Frontal cortex (tissue), 4 donors: ENCODE results near the gene STK24. TPM values are rescaled to one million over a fixed set of nuclear protein-coding genes. Genes with fewer than 3 reads are reported as not detected.

Experiments used
- DNase-seq, 2 donors: peaks; one replicate each; pipeline ENCODE4 v3.0.0; 2012; ENCODE audit warnings: low spot score in 2 of 2
- FAIRE-seq: peaks from 2 replicates; lab custom pipeline; 2012; peaks lifted over from hg19 to GRCh38; lab: Jason Lieb, UNC
- total RNA-seq: library from RNA; depleted of rRNA; stranded (reverse); fragments of >200 nt; gene quantifications from one replicate; pipeline ENCODE4 v1.2.3, GENCODE V29; 2014
- donor health status: control.
- donor health status: control.
- donor health status: control.

The STK24 gene
- total RNA-seq, 1 donor from 2014 or later: 26.1 TPM

DNA sequence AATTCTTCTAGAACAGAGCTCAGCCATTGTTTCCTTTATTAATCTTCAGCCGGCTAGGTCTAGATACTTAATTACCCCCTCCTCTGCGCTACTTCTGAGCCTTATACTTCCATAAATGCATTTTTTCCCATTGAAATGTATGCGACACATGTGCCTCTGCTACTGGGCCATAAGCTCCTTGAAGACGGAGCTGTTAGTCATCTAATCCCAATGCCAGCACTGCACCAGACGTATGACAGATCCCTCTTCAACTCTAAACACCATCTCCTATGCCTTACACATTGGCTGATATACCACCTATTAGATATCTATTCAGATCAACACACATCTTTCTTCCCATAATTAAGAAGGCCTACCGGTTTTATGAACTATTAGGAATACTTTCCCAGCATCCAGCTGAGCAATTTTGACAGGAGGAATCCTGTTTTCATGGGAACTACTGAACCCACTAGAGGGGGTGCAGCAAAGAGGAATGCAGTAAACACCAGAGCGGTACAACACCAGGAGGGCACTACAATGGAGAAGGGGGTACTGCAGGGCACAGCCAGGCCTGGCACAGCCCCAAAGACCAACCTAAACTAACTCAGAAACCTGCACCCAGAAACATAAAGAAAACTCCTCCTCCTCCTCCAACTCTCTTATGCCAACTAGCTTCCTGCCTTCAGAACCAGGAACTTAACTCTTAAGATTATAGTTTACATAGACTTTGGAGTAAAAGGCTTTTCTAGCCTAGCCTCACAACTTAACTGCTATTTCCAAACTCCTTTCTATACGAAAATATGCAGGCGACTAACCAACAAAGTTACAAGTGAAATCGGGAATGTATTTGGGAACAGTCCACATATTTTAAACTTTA, 18.7 kb downstream of the STK24 start:
- FAIRE-seq (no peak), DNase-seq (no peak)

DNA sequence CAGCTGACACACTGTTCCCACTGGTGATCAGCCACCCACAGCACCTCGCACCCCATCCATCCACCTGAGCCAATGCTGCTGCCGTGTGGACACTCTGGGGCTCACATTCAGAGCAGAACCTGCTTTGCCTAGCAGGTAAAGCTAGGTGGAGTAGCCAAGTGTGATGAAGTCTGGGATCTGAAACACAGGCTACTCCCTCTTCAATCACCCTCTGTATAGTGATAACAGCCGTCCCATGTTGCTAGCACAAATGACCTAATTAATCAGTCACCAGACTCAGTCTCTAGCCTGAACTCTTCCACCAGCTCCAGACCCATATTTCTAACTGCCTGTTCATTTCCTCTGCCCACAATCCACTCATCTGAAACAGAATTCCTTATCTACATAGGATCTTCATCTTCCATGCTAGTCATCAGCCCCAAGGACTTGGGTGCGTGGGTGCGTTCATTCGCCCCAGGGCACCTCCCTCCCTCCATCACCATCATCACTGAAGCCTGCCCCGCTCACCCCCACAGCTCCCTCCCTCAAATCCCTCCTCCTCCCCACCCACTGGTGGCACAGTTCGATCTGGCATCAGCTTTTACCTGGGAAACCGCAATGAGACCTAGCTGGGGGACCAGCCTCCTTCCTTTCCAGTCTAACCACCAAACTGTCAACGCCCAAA, 19.8 kb downstream of the STK24 start:
- FAIRE-seq: no peak
- no peak for DNase-seq

DNA sequence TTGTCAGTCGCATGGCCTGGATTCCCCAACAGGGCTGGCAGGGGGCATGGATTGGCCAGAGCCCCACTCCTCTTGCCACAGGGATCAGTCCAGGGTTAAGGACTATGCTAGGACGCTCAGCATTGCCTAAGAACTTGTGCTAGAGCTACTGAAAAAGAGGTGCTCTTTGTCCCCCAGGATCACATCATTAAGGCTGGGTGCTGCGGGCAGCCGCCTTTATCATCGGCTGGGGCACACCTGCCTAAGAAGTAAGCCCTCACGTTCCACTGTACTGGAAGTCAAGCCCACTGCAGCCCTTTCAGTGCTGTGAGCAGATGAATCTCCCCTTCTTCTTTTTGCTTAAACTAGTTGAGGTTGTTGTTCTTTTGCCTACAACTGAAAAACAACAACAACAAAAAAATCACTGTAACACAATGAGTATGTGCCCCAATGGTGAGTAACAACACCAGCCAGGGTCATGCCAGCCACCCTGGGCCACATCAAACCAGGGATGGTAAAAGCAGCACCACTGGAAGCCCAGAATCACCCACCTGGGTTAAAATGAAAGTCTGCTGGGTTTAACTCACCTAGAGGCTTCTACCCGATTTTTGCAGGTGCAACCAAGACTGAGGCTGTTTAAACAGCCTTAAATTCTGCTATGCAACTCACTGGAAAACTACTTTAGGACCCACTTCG, 20.6 kb downstream of the STK24 start:
- DNase-seq: no peak
- no peak for FAIRE-seq

DNA sequence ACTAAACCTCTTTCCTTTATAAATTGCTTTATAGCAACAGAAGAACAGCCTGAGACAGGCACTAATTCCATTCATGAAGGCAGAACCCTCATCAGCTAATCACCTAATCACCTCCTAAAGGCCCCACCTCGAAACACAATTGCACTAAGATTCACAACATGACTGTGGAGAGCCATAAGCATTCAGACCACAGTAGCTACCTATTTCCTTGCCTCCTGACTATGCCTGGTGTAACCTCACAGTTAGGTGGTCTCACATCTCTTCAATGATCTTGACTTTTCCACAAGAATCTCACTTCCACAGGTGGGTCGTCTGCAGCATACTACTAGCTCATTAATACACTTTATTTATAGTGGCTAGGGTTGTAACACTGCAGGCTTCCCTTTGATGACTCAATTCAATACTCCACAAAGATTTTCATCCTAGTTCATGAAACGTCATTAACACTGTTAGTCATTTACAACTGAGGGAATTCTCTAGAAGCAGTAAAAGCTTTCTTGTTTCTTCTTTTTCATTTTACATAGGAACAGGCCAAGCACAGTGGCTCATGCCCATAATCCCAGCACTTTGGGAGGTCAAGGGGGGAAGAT, 27.1 kb downstream of the STK24 start:
- FAIRE-seq: no peak
- no peak for DNase-seq

DNA sequence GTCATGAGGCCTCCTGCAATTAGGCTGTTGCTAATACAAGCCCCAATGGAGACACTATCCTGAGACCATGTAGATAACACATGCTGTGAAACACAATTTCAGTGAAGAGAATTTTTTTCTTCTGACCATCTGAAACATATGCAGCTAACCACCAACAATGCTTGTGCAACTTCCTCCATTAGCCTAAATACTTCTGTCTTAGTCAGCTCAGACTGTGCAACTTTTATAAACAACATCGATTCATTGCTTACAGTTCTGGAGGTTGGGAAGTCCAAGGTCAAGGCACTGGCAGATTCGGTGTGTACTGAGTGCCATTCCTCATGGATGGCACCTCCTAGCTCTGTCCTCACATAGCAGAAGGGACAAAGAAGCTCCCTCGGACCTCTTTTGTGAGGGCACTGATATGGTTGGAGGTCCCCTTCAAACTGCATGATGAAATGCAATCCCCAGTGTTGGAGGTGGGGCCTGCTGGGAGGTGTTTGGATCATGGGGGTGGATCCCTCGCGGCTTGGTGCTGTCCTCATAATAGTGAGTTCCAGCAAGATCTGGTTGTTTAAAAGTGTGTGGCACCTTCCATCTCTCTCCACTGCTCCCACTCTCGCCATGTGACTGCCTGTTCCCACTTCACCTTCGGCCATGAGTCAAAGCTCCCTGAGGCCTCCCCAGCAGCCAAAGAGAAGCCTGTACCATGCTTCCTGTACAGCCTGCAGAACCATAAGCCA, 27.7 kb downstream of the STK24 start:
- DNase-seq (no peak), FAIRE-seq (no peak)

DNA sequence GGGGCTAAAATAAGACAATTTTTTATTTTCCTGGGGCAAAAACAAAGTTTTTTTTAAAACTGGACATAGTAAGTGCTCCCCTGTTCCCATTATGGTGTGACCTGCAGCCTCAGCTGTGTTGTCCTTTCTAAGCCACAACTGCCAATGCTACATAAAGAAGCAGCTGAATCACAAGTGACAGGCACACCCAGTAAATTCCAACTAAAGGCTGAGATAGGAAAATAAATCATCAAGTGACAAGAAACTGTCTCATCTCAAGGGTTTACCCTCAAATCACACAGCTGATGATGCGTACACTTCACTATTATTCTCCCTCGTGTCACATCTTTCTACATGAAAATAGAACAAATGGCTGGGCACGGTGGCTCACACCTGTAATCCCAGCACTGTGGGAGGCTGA, 28.7 kb downstream of the STK24 start:
- no peak for DNase-seq
- no peak for FAIRE-seq

DNA sequence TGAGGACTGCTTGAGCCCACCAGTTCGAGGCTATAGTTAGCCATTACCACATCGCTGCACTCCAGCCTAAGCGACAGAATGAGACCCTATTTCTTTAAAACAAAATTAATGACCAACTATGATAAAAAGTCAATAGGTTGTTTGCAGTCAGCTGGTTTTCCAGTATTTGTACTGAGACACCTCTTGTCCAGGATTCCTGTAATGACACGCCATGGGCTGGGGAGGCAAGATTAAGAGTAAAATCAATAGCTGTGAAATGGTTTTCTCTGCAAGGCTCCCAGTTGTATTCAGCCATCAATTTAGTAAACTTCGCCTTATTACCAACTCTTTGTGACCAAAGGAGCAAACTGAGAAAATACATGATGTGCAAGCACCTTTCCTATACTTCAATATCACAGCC, 29.5 kb downstream of the STK24 start:
- DNase-seq (no peak), FAIRE-seq (no peak)

DNA sequence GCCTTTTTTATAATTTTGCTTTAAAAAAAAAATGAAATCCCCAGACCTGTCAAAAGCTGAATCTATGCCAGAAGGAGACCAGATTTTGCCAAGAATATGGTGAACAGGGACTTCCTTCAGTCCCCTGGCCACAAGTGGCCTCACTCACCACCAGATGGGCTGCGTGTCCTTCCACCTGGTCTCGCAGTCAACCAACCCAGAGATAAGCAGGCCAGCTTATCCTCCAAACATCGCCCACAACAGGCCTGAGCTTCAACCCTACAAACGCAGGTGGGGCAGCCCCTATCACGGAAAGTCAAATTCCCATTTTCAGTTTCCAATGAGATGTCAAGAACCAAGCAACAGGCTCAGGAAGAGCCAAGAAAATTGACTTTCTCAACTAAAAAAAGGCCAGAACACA, 30.5 kb downstream of the STK24 start:
- no peak for FAIRE-seq
- no peak for DNase-seq

DNA sequence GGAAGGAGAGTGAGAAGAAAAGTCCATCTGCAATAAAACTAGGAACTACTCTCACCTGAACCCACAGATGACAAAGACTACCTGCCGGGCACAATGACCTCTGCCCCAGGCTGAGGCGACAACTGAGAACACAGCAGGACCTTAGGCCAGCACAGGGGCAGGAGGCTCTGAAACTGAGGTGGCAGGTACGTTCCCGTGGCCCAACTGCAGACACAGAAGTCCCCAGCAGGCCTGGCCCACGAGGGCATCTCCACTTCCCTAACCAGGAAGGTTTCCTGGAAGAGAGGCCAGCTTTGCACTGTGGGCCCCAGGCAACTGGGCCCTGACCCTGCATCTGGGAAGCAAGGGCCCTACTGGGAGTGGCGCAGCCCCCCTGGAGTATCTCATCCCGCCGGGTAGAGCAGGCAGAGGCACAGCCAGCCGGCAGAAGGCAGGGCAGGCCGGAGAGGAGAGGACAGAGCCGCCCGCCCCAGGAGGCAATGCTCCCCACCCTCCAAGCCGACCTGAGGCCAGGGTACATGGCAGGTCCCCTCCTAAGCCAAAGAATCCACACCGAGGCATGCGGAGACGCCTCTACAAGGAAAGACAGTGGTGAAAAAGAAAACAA, 32.7 kb downstream of the STK24 start:
- FAIRE-seq: no peak
- DNase-seq: no peak

DNA sequence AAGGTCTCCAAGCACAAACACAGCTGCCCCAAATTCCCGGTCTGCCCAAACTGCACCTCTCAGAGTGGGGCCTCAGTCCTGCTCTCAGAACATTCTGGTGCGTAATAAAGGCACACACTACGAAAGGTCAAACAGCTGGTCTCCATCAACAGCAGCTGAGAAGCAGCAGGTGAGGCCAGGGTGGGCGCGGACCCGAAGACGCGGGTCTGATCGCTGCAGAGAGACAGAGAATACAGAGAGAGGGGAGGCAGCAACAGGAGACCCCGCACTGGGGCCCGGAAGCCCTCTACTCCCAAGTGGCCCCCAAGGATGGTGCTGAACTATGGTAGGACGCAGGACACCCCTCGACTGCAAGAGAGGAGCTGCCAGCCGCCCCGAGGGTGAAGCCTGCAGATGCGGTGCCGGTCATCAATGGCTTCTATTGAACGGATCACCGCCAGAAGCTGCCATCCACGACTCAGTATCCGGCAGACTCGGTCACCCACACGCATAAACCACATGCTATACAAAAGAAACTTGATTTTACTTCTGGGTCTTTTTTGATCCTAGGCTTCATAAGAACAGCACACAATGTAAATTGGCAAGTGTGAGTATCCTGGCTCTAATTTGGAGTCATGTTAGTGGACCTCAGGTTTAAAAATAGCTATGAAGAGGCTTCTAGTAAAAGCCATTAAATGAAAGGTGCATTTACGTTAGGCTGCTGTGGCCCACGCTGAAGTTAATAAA, 33.4 kb downstream of the STK24 start:
- DNase-seq (no peak), FAIRE-seq (no peak)

DNA sequence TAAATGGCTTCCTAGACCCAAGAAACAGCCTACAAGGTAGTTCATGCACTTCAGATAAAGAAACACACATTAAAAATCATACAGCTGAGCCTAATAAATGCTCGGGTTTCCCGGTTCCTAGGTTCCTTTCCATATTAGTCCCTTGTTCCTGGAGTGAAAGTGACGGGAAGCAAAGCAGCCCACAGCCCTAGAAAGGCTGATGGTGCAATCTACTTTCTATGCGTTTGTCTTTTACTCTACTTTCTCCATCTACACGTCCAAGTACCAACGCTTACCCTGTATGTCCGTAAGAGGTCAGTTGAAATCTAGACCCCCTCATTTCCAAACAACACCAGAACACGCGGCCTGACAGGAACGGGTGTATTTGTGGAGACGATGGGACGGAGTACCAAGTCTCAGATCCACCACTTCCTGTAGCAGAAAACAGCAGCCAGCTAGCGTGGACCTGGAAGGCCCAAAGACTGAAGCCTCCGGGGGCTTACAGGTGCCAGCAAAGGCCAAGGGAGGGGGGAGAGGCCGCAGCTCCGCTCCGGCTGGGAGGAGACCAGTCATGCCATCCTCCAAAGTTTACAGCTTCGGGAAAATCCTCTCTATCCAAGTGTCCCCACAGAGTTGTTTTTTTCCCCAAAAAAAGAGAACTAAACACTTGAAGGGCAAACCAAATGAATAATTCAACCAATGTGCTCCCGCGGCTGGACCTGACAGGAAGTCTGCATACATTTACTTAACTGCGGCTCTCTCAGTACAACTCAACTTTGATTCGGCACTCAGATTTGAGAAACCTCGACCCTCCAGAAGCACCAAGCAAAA, 34.1 kb downstream of the STK24 start:
- DNase-seq: no peak
- FAIRE-seq: no peak

DNA sequence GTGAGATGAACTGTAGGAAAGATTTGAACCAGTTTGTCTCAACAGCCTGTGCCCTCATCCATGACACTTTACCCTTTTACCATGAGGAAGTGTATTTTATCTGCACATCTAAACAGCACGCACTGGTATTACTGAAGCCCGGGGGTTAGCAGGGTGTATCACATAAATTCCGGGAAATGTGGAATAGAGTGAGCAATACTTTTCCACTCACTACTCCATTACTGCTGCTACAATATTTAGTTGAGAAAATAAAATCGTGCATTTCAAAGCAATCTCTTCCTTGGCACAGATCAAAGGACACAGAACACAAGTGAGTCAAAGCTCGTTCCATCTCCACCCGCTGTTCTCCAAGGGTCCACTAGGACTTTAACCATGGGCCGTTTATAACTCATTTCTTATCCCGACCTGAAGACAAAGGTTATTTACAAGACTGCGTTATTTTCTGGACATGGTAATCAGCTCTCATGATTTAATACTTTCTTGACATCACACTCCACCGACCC, 35.2 kb downstream of the STK24 start:
- FAIRE-seq: no peak

DNA sequence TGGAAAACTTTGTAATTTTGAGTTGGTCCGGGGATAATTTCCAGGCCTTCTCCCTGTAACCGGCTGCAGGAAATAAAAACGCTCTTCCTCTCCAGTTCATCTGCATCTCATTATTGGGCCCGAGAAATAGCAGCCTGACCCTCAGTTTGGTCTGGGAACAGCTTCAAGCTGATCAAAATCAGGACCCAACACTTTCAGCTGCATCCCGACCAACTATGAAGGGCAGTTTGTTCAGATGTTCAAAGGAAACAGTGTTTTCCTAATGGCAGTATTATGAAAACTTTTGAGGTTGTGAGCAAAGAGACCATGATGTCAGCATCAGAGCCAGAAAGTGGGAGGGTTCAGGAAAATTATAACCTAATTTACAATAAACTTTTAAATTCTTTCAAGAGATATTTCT, 35.7 kb downstream of the STK24 start:
- FAIRE-seq (no peak), DNase-seq (no peak)

More for the DNA sequence above, 35.2 kb downstream of the STK24 start:
- DNase-seq: no peak

DNA sequence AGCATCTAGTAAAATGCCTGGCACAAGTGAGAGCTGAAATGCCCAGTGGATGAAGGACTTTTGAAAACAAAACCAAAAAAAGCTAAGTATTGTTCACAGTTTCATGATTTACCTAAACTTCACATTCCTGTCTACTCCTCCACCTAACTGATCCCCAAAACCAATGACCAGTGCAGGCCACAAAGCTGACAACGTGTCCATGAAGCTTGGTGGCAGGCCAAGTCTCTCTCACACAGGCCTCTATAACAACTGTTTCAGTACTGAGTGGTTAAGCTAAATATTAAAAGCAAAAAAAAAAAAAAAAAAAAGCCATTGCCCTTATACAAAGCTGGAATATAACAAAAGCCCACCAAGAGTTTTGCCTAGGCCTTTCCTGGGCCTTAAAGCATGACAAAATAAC, 36.4 kb downstream of the STK24 start:
- DNase-seq: no peak
- FAIRE-seq: no peak

DNA sequence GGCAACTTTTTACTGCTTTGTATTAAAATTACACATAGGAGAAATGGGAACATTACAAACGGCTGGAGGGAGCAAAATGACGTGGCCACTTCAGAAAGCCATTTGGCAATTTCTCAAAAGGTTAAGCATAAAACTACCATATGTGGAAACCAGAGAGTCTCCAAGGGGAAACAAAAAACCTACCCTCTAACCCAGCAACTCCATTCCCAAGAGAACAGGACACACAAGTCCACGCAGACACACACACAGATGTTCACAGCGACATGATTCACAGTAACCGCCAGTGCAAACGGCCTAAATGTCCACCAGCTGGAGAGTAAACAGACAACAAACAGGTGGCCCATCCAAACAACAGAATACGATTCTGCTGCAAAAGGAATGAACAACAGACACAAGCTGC, 37.2 kb downstream of the STK24 start:
- DNase-seq (no peak), FAIRE-seq (no peak)

DNA sequence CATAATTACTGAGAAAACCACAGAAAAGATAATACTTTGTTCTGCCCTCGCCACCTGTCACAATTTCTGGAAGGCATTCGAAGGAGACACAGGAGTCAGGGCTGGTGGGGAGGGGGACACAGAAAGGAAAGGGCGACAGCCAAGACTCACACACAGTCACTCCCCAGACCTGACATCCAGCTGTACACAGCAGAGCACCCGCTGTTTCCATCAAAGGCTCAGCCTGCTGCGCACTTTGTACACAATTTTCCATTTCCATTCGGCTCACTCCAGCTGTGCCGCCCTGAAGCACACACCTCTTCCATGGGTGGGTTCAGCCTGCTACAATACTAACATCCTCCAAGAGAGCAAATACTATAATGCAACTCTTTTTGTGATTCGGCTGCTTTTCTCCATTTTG, 38.0 kb downstream of the STK24 start:
- FAIRE-seq (no peak), DNase-seq (no peak)

DNA sequence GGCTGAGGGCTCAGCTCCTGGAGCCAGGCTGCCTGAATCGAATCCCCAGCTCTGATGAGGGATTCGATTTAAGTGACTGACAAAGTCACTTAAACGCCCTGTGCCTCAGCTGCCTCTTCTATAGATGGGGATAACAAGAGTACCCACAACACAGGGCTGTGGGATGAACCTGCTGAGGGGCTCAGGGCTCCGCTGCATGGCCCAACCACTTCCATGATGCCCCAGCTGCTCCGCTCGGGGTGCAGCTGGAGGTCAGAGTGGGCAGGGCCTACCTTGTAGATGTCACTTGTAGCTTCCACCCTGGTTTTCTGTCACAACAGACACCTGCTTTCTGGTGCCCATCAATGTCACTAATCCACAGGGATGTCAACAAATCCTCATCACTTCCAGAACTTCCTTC, 39.2 kb downstream of the STK24 start:
- DNase-seq (no peak), FAIRE-seq (no peak)

DNA sequence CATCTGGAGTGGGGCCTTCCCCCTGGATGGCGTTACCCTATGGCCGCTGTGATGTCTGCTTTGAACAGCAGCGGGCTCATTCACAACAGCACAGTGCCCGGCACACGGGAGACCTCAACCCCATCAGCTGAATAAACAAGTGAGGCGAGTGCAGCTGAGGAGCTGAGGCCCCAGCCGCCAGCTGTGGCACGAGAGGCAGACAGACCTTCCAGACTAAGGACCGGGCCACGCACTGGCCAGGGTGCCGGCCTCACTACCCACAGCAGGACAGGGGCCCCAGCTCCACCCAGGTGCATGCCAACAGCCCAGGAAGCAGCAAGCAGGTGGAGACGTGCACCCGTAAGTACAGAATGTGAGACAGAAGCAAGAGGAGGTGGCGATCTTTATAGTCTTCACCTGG, 39.6 kb downstream of the STK24 start:
- DNase-seq: no peak
- FAIRE-seq: no peak
